ENCODE measurements around the gene TAF15. TPM values are rescaled to one million over a fixed set of nuclear protein-coding genes. Genes with fewer than 3 reads are reported as not detected.

TAF15 gene
- total RNA-seq, 1 donor from 2014 or later = 94.8 TPM

- ATAC-seq (ENCODE audit: poor library complexity) (no peak), DNase-seq (no peak)
- intact Hi-C loops (cut with DNase I) = no loop called here
Observed at GRCh38 chr17:35864853-35865252, 55.6 kb downstream of the TAF15 start.

GRCh38 chr17:35865412-35866340 lies 56.4 kb downstream of the TAF15 start:
- intact Hi-C loops (cut with DNase I) = no loop called here
- ATAC-seq (ENCODE audit: poor library complexity) = no peak
- no peak for DNase-seq

GRCh38 chr17:35866341-35866950 lies 57.2 kb downstream of the TAF15 start:
- intact Hi-C loops (cut with DNase I) = no loop called here
- ATAC-seq (ENCODE audit: poor library complexity) = no peak
- DNase-seq = no peak

- DNase-seq = no peak
- intact Hi-C loops (cut with DNase I) = no loop called here
- ATAC-seq (ENCODE audit: poor library complexity) = no peak
Observed at GRCh38 chr17:35867574-35867973, 58.3 kb downstream of the TAF15 start.

GRCh38 chr17:35868737-35869136 lies 59.5 kb downstream of the TAF15 start, which contains the start of gene HEATR9:
TSS of gene HEATR9 (minus strand) at chr17:35868891. CDS start at chr17:35868742, 149 bp downstream.
- no peak for ATAC-seq (ENCODE audit: poor library complexity)
- DNase-seq = no peak
- intact Hi-C loops (cut with DNase I) = no loop called here

- intact Hi-C loops (cut with DNase I) = no loop called here
- no peak for ATAC-seq (ENCODE audit: poor library complexity)
- DNase-seq = no peak
Observed at GRCh38 chr17:35870906-35871819, 61.9 kb downstream of the TAF15 start.

GRCh38 chr17:35872196-35872980 lies 63.1 kb downstream of the TAF15 start:
- ATAC-seq (ENCODE audit: poor library complexity) = no peak
- no peak for DNase-seq
- intact Hi-C loops (cut with DNase I) = no loop called here

GRCh38 chr17:35875072-35875799 lies 66.0 kb downstream of the TAF15 start:
- DNase-seq = no peak
- ATAC-seq (ENCODE audit: poor library complexity) = no peak
- intact Hi-C loops (cut with DNase I) = no loop called here

GRCh38 chr17:35875800-35876139 lies 66.5 kb downstream of the TAF15 start:
- no peak for ATAC-seq (ENCODE audit: poor library complexity)
- DNase-seq = no peak
- intact Hi-C loops (cut with DNase I) = no loop called here

GRCh38 chr17:35876534-35876933 lies 67.2 kb downstream of the TAF15 start:
- intact Hi-C loops (cut with DNase I) = no loop called here
- no peak for DNase-seq
- no peak for ATAC-seq (ENCODE audit: poor library complexity)

GRCh38 chr17:35877345-35878029 lies 68.2 kb downstream of the TAF15 start:
- intact Hi-C loops (cut with DNase I) = no loop called here
- ATAC-seq (ENCODE audit: poor library complexity) (no peak), DNase-seq (no peak)

- intact Hi-C loops (cut with DNase I) = no loop called here
- no peak for ATAC-seq (ENCODE audit: poor library complexity)
Observed at GRCh38 chr17:35878361-35878760, 69.1 kb downstream of the TAF15 start.

GRCh38 chr17:35879773-35880654 lies 70.7 kb downstream of the TAF15 start, which contains the start of gene CCL5:
TSS of gene CCL5 (minus strand) at chr17:35880360.
- peak; percentile 43 for DNase-seq
- ATAC-seq (ENCODE audit: poor library complexity) = no peak
- intact Hi-C loops (cut with DNase I) = no loop called here

More at GRCh38 chr17:35878361-35878760, 69.1 kb downstream of the TAF15 start:
- DNase-seq = no peak

- intact Hi-C loops (cut with DNase I) = no loop called here
- ATAC-seq (ENCODE audit: poor library complexity) (no peak), DNase-seq (no peak)
Observed at GRCh38 chr17:35889241-35889640, 80.0 kb downstream of the TAF15 start.

GRCh38 chr17:35889818-35890773 lies 80.8 kb downstream of the TAF15 start:
- ATAC-seq (ENCODE audit: poor library complexity) (no peak), DNase-seq (no peak)
- intact Hi-C loops (cut with DNase I) = no loop called here
